ENCODE data around the gene SERGEF. TPM values are rescaled to one million over a fixed set of nuclear protein-coding genes. Genes with fewer than 3 reads are reported as not detected.
"Not testable (repeated sequence)": the region's sequence is repeated elsewhere in the genome, so short reads cannot be mapped to it uniquely, and the experiment has no call there.

Gene SERGEF
- total and polyA plus RNA-seq, 7 experiments from 2014 or later: 35.0 to 93.5 (median 53.7) TPM

GRCh38 chr11:17898071-17898470 lies 114.8 kb downstream of the SERGEF start:
- ATAC-seq (no peak), DNase-seq (no peak)
- no peaks in the 10 kb centered on the region for H3K9me3 ChIP-seq (ENCODE audit: control insufficient read depth in 2 of 3, low read length in 3 of 3)
- peaks cover 0 to 9% (median 0%) of the 10 kb centered on the region in 3 experiments for H3K36me3 ChIP-seq (ENCODE audit: control insufficient read depth in 2 of 3, insufficient read depth in 3 of 3, low read length in 3 of 3)
- H3K27me3 ChIP-seq (ENCODE audit: control insufficient read depth in 2 of 2, insufficient read depth in 2 of 2, low read length in 2 of 2): no peaks in the 10 kb centered on the region
- ChIA-PET CTCF (no interaction called here), POLR2A (no interaction called here)
- no peaks in the 10 kb centered on the region for H3K27me3 Mint-ChIP-seq
- H3K36me3 Mint-ChIP-seq: peaks cover 0 to 42% (median 13%) of the 10 kb centered on the region in 5 donors
- H3K9me3 Mint-ChIP-seq: no peaks in the 10 kb centered on the region
- H3K27ac ChIP-seq (ENCODE audit: low read depth, low read length): no peak overlapping the region
- no peak overlapping the region for H3K27ac Mint-ChIP-seq
- H3K4me1 Mint-ChIP-seq: peaks cover 0 to 9% (median 0%) of the 10 kb centered on the region in 7 donors
- H3K4me3 Mint-ChIP-seq: no peak overlapping the region
- intact Hi-C loops (cut with micrococcal nuclease): no loop called here
- no peak overlapping the region for H3K4me3 ChIP-seq (ENCODE audit: low read length)
- H3K4me1 ChIP-seq (ENCODE audit: control insufficient read depth in 2 of 2, insufficient read depth in 2 of 2, low read length in 2 of 2): no peaks in the 10 kb centered on the region

- no peak overlapping the region for H3K4me3 ChIP-seq (ENCODE audit: low read length)
- H3K4me1 ChIP-seq (ENCODE audit: control insufficient read depth in 2 of 2, insufficient read depth in 2 of 2, low read length in 2 of 2): no peaks in the 10 kb centered on the region
- no peaks in the 10 kb centered on the region for H3K9me3 ChIP-seq (ENCODE audit: control insufficient read depth in 2 of 3, low read length in 3 of 3)
- no peaks in the 10 kb centered on the region for H3K27me3 ChIP-seq (ENCODE audit: control insufficient read depth in 2 of 2, insufficient read depth in 2 of 2, low read length in 2 of 2)
- intact Hi-C loops (cut with micrococcal nuclease): no loop called here
- ATAC-seq (no peak), DNase-seq (no peak)
- Mint-ChIP-seq H3K4me3 (no peak overlapping the region), H3K27me3 (no peaks in the 10 kb centered on the region), H3K9me3 (no peaks in the 10 kb centered on the region), H3K36me3 (peaks cover 0 to 46% (median 12%) of the 10 kb centered on the region in 5 donors), H3K27ac (no peak overlapping the region), H3K4me1 (peaks cover 0 to 9% (median 0%) of the 10 kb centered on the region in 7 donors)
- H3K36me3 ChIP-seq (ENCODE audit: control insufficient read depth in 2 of 3, insufficient read depth in 3 of 3, low read length in 3 of 3): peaks cover 0 to 9% (median 0%) of the 10 kb centered on the region in 3 experiments
- POLR2A ChIA-PET: no interaction called here
- H3K27ac ChIP-seq (ENCODE audit: low read depth, low read length): no peak overlapping the region
- CTCF ChIA-PET: no interaction called here
Measured at GRCh38 chr11:17897495-17897894, 115.4 kb downstream of the SERGEF start.

GRCh38 chr11:17896496-17897151 lies 116.2 kb downstream of the SERGEF start:
- H3K4me3 ChIP-seq (ENCODE audit: low read length); H3K27me3 Mint-ChIP-seq; intact Hi-C loops (cut with micrococcal nuclease); ATAC-seq; H3K4me1 ChIP-seq (ENCODE audit: control insufficient read depth in 2 of 2, insufficient read depth in 2 of 2, low read length in 2 of 2); H3K9me3 Mint-ChIP-seq; H3K27ac Mint-ChIP-seq; H3K27ac ChIP-seq (ENCODE audit: low read depth, low read length); H3K9me3 ChIP-seq (ENCODE audit: control insufficient read depth in 2 of 3, low read length in 3 of 3); H3K27me3 ChIP-seq (ENCODE audit: control insufficient read depth in 2 of 2, insufficient read depth in 2 of 2, low read length in 2 of 2); H3K4me1 Mint-ChIP-seq; H3K4me3 Mint-ChIP-seq; POLR2A ChIA-PET; CTCF ChIA-PET; DNase-seq; H3K36me3 ChIP-seq (ENCODE audit: control insufficient read depth in 2 of 3, insufficient read depth in 3 of 3, low read length in 3 of 3): not testable (repeated sequence)
- H3K36me3 Mint-ChIP-seq: peaks cover 0 to 44% (median 10%) of the 10 kb centered on the region in 5 donors

- ChIA-PET CTCF (no interaction called here), POLR2A (no interaction called here)
- no peaks in the 10 kb centered on the region for H3K9me3 Mint-ChIP-seq
- H3K4me3 Mint-ChIP-seq: no peak overlapping the region
- peaks cover 0 to 9% (median 0%) of the 10 kb centered on the region in 3 experiments for H3K36me3 ChIP-seq (ENCODE audit: control insufficient read depth in 2 of 3, insufficient read depth in 3 of 3, low read length in 3 of 3)
- H3K4me3 ChIP-seq (ENCODE audit: low read length): no peak overlapping the region
- peaks cover 0 to 1% (median 0%) of the 10 kb centered on the region in 7 donors for H3K4me1 Mint-ChIP-seq
- H3K27me3 Mint-ChIP-seq: no peaks in the 10 kb centered on the region
- intact Hi-C loops (cut with micrococcal nuclease): no loop called here
- no peak overlapping the region for H3K27ac ChIP-seq (ENCODE audit: low read depth, low read length)
- H3K36me3 Mint-ChIP-seq: peaks cover 0 to 45% (median 7%) of the 10 kb centered on the region in 5 donors
- no peak for ATAC-seq
- no peaks in the 10 kb centered on the region for H3K27me3 ChIP-seq (ENCODE audit: control insufficient read depth in 2 of 2, insufficient read depth in 2 of 2, low read length in 2 of 2)
- H3K4me1 ChIP-seq (ENCODE audit: control insufficient read depth in 2 of 2, insufficient read depth in 2 of 2, low read length in 2 of 2): no peaks in the 10 kb centered on the region
- no peak for DNase-seq
- no peaks in the 10 kb centered on the region for H3K9me3 ChIP-seq (ENCODE audit: control insufficient read depth in 2 of 3, low read length in 3 of 3)
- H3K27ac Mint-ChIP-seq: no peak overlapping the region
Measured at GRCh38 chr11:17894929-17895658, 117.8 kb downstream of the SERGEF start.

DNA sequence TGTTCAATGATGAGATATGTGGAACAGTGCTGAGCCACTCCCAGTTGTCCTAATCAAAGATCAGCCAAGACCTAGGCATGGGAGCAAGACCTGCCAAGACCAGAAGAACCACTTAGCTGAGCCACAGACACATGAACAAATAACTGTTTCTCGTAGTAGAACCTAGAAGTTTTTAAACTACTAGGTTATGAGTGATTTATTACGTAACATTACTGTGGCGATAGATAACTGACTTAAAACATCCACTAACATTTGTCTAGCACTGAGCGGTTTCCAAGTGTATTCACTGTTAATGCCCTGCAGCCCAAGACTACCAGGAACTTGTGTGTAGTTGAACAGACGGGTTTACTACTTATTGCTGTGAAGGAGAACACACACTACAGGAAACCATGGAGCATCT lies 120.4 kb downstream of the SERGEF start:
- Mint-ChIP-seq H3K9me3 (no peaks in the 10 kb centered on the region), H3K4me3 (no peak overlapping the region), H3K4me1 (peaks cover 0 to 6% (median 0%) of the 10 kb centered on the region in 7 donors), H3K36me3 (peaks cover 0 to 46% (median 5%) of the 10 kb centered on the region in 5 donors), H3K27ac (no peak overlapping the region), H3K27me3 (no peaks in the 10 kb centered on the region)
- POLR2A ChIA-PET: no interaction called here
- no peak for DNase-seq
- Histone ChIP-seq H3K36me3 (ENCODE audit: control insufficient read depth in 2 of 3, insufficient read depth in 3 of 3, low read length in 3 of 3) (peaks cover 0 to 9% (median 0%) of the 10 kb centered on the region in 3 experiments), H3K4me1 (ENCODE audit: control insufficient read depth in 2 of 2, insufficient read depth in 2 of 2, low read length in 2 of 2) (no peaks in the 10 kb centered on the region), H3K27me3 (ENCODE audit: control insufficient read depth in 2 of 2, insufficient read depth in 2 of 2, low read length in 2 of 2) (no peaks in the 10 kb centered on the region), H3K4me3 (ENCODE audit: low read length) (no peak overlapping the region), H3K27ac (ENCODE audit: low read depth, low read length) (no peak overlapping the region), H3K9me3 (ENCODE audit: control insufficient read depth in 2 of 3, low read length in 3 of 3) (no peaks in the 10 kb centered on the region)
- ATAC-seq: no peak
- CTCF ChIA-PET: no interaction called here
- intact Hi-C loops (cut with micrococcal nuclease): no loop called here

- no peaks in the 10 kb centered on the region for H3K27me3 Mint-ChIP-seq
- ATAC-seq: no peak
- no peaks in the 10 kb centered on the region for H3K9me3 Mint-ChIP-seq
- H3K36me3 ChIP-seq (ENCODE audit: control insufficient read depth in 2 of 3, insufficient read depth in 3 of 3, low read length in 3 of 3): peaks cover 0 to 9% (median 0%) of the 10 kb centered on the region in 3 experiments
- no peak overlapping the region for H3K27ac ChIP-seq (ENCODE audit: low read depth, low read length)
- H3K27me3 ChIP-seq (ENCODE audit: control insufficient read depth in 2 of 2, insufficient read depth in 2 of 2, low read length in 2 of 2): no peaks in the 10 kb centered on the region
- intact Hi-C loops (cut with micrococcal nuclease): no loop called here
- POLR2A ChIA-PET: no interaction called here
- no peak overlapping the region for H3K4me3 Mint-ChIP-seq
- H3K4me1 ChIP-seq (ENCODE audit: control insufficient read depth in 2 of 2, insufficient read depth in 2 of 2, low read length in 2 of 2): no peaks in the 10 kb centered on the region
- no peaks in the 10 kb centered on the region for H3K9me3 ChIP-seq (ENCODE audit: control insufficient read depth in 2 of 3, low read length in 3 of 3)
- H3K4me3 ChIP-seq (ENCODE audit: low read length): no peak overlapping the region
- H3K4me1 Mint-ChIP-seq: peaks cover 0 to 6% (median 0%) of the 10 kb centered on the region in 7 donors
- H3K27ac Mint-ChIP-seq: no peak overlapping the region
- H3K36me3 Mint-ChIP-seq: peaks cover 0 to 55% (median 12%) of the 10 kb centered on the region in 5 donors
- CTCF ChIA-PET: no interaction called here
- no peak for DNase-seq
Measured at GRCh38 chr11:17890325-17890724, 122.5 kb downstream of the SERGEF start.

DNA sequence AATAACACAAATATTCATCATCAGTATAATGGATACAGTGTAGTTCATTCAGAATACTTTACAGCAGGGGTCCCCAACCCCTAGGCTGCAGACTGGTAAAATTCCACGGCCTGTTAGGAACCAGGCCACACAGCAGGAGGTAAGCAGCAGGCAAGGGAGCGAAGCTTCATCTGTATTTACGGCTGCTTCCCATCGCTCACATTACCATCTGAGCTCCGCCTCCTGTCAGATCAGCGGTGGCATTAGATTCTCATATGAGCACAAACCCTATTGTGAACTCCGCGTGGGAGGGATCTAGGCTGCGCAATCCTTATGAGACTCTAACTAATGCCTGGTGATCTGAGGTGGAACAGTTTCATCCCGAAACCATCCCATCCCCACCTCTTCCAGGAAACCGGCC lies 125.1 kb downstream of the SERGEF start:
- DNase-seq (no peak), ATAC-seq (no peak)
- Mint-ChIP-seq H3K9me3 (no peaks in the 10 kb centered on the region), H3K27ac (no peak overlapping the region), H3K4me1 (peaks cover 0 to 6% (median 0%) of the 10 kb centered on the region in 7 donors), H3K27me3 (no peaks in the 10 kb centered on the region), H3K4me3 (no peak overlapping the region), H3K36me3 (peaks cover 0 to 51% (median 21%) of the 10 kb centered on the region in 5 donors)
- no peaks in the 10 kb centered on the region for H3K36me3 ChIP-seq (ENCODE audit: control insufficient read depth in 2 of 3, insufficient read depth in 3 of 3, low read length in 3 of 3)
- no peaks in the 10 kb centered on the region for H3K4me1 ChIP-seq (ENCODE audit: control insufficient read depth in 2 of 2, insufficient read depth in 2 of 2, low read length in 2 of 2)
- no peaks in the 10 kb centered on the region for H3K27me3 ChIP-seq (ENCODE audit: control insufficient read depth in 2 of 2, insufficient read depth in 2 of 2, low read length in 2 of 2)
- H3K4me3 ChIP-seq (ENCODE audit: low read length): no peak overlapping the region
- H3K9me3 ChIP-seq (ENCODE audit: control insufficient read depth in 2 of 3, low read length in 3 of 3): no peaks in the 10 kb centered on the region
- ChIA-PET CTCF (no interaction called here), POLR2A (no interaction called here)
- intact Hi-C loops (cut with micrococcal nuclease): no loop called here
- H3K27ac ChIP-seq (ENCODE audit: low read depth, low read length): no peak overlapping the region
